ENCODE data around the gene SYTL3.

GRCh38 chr6:158764183-158764849 is 114.5 kb downstream of the SYTL3 start:
- TF ChIP-seq POLR2A (IDR thresholded peaks at IDR 0.05; ENCODE audit: low read depth, low read length) (peak; percentile 13; the same call in 1 of the 2 replicates), POLR2AphosphoS5 (IDR thresholded peaks at IDR 0.05; ENCODE audit: low read depth, low read length) (peak; percentile 73), TAF1 (IDR thresholded peaks at IDR 0.05; ENCODE audit: borderline replicate concordance, low read depth, low read length) (no peak)

Measured in GM12892 (cell line).